HepG2 (cell line): Measurements from ENCODE around the gene RNH1.

Experiments
- FOXK1 ChIP-seq: sonication (generic); formaldehyde crosslinking; IDR thresholded peaks from 2 replicates; pipeline ENCODE4 v1.4.0; 2020; ENCODE audit warnings: low read depth, missing genetic modification reagents, borderline replicate concordance
- MAF1 ChIP-seq: sonication (generic); formaldehyde crosslinking; IDR thresholded peaks from 2 replicates; pipeline ENCODE4 v1.5.0; 2020; ENCODE audit warnings: missing genetic modification reagents, borderline replicate concordance
- TF ChIP-seq, protein P1 (sequence below): sonication (generic); formaldehyde crosslinking; IDR thresholded peaks from 2 replicates; pipeline ENCODE4 v1.5.0; 2020; ENCODE audit warnings: mild to moderate bottlenecking, missing genetic modification reagents, moderate library complexity

DNA sequence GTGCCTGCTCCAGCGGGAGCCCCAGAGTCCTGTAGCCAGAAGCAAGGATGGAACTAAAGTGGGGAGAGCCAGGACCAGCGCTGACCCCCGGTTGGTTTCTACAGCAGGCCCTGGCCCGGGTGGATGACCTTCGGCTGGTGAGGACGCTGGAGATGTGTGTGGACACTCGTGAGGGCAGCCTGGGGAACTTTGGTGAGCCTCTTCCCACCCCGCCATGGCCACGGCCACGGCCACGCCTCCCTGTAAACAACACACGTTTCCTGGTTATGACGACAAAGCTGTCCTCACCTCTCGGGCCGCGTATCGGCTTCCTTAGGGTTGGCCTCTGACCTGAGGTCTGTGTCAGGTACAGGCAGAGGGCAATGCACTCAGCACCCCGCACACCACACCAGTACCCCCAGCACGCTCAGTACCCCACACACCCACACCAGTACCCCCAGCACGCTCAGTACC, 34.4 kb upstream of the RNH1 start:
- TF ChIP-seq, protein P1, sequence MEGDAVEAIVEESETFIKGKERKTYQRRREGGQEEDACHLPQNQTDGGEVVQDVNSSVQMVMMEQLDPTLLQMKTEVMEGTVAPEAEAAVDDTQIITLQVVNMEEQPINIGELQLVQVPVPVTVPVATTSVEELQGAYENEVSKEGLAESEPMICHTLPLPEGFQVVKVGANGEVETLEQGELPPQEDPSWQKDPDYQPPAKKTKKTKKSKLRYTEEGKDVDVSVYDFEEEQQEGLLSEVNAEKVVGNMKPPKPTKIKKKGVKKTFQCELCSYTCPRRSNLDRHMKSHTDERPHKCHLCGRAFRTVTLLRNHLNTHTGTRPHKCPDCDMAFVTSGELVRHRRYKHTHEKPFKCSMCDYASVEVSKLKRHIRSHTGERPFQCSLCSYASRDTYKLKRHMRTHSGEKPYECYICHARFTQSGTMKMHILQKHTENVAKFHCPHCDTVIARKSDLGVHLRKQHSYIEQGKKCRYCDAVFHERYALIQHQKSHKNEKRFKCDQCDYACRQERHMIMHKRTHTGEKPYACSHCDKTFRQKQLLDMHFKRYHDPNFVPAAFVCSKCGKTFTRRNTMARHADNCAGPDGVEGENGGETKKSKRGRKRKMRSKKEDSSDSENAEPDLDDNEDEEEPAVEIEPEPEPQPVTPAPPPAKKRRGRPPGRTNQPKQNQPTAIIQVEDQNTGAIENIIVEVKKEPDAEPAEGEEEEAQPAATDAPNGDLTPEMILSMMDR: no peak
- TF ChIP-seq FOXK1 (CRISPR knock-in tag) (no peak), MAF1 (CRISPR knock-in tag) (no peak)
